HG02678 (cell line): Measurements from ENCODE around the gene CLDN1.
"Not testable (repeated sequence)": the region's sequence is repeated elsewhere in the genome, so short reads cannot be mapped to it uniquely, and the experiment has no call there.

ENCODE experiments used
- ATAC-seq: cut with Tn5 transposase; IDR thresholded peaks from one replicate; pipeline ENCODE4 v1.9.1; 2021; ENCODE audit warnings: mild to moderate bottlenecking, moderate library complexity; ENCODE audit not compliant: unreplicated experiment

The CLDN1 gene

GRCh38 chr3:190301591-190301990, 20.7 kb downstream of the CLDN1 start:
- no peak for ATAC-seq

DNA sequence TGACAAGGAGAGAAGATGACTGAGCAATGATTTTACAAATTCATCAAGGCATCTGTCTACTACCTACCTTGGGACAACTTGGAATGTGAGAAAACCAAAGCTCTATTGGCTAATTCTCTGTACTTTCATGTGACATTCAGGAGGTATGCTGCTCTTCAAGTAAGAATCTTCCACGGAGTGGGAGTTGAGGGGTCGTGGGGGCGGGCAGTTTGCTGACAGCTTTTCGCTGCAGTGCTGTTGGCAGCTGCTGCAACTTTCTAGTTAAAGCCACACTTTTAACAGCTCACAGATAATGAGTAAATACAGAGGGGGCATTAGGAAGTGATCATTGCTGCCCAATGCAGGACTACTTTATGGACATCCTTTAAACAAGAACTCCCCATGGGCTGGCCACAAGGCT, 22.3 kb downstream of the CLDN1 start:
- no peak for ATAC-seq

DNA sequence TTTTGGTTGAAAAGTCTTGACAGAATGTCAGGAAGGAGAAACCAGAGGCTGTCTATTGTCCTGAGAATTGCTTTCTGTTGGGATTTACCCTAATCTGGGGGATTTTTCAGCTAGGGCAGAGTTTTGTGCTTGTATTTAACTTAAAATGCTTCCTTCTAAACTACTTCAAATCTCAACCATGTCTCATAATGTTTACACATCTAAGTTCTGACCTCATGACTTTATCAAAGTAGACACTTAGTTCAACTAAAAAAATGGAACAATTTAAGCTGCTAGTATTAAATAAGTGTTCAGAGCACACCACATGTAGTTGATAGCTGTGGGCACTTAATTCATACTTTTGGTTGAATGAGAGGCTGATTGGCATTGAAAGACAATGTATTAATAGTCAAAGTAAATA, 28.2 kb downstream of the CLDN1 start:
- ATAC-seq, result no peak

- no peak for ATAC-seq
Observed at GRCh38 chr3:190293621-190294020, 28.6 kb downstream of the CLDN1 start.

DNA sequence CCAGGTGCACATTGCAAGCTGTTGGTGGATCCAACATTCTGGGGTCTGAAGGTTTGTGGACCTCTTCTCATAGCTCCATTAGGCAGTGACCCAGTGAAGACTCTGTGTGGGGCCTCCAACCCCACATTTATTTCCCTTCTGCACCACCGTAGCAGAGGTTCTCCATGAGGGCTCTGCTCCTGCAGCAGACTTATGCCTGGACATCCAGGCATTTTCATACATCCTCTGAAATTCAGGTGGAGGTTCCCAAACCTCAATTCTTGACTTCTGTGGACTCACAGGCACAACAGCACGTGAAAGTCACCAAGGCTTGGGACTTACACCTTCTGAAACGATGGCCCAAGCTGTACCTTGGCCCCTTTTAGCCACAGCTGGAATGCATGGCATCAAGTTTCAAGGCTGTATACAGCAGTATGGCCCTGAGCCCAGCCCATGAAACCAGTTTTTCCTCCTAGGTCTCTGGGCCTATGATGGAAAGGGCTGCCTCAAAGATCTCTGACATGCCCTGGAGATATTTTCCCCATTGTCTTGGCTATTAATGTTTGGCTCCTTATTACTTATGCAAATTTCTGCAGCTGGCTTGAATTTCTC, 30.2 kb downstream of the CLDN1 start:
- no peak for ATAC-seq

GRCh38 chr3:190289989-190290388, 32.3 kb downstream of the CLDN1 start:
- ATAC-seq, result no peak

DNA sequence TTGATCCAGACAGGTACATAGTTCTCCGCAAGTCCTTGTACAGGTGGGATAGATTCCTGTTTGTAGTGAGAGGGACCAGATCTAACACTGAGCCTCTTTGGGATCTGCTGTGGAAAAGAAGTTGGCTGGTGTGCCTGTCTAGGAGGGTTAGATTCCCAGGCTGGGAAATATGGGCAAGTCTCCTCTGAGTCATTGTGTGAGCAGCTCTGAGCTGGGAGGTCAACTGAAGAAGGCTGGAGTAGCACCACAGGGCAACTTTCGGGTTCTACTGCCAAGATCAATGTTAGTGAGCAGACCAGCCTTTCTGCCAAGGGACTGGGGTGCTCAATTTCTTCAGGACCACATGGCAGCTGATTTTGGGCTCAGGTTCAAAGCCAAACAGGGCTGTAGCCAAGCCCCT, 33.4 kb downstream of the CLDN1 start:
- no peak for ATAC-seq

DNA sequence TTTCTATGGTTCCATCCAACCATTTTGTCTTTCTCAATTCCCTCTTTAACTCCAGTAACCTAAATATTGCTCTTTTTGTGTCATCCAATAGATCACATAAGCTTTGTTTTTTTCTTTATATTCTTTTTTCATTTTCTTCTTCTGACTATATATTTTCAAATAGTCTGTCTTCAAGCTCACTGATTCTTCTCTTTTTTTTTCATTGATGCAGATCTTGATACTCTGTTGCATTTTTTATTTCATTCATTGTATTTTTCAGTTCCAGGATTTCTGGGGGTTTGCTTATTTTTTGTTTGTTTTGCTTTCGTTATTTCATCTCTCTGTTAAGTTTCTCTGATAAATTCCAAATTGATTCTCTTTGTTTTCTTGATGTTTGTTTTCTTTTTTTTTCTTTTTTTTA, 36.2 kb downstream of the CLDN1 start:
- no peak for ATAC-seq

DNA sequence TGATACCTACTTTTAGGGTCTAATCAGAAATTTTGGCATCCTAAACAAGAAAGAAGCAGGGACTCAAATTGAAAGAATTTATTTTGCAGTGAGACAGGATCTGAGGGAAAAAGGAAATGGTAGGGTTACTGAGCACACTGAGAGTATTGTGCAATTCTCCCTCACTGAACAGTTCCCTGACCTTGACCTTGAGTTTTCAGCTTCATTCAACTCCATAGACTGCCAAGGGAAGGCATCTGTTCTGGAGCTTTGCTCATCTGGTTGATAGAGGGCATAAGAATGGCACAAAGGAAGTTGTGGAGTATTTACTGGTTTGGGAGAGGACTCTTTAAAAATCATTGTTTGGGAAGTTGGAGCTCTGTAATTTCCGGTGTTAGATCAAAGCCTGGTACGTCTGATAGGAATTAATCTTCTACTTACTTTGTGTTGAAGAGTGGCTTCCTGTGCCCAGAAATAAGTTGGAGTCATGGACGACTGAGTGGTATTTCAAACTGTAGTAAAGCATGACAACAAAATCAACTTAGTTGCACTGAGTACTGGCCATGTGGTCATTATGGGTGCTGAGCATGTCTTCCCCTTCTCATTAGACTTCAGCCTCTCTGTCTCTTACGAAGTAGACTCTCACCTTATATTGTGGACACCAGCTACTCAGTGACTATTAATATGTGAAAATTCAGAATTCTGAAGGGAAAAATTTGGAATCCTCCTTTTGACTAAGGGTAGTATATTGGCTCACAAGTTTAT, 40.8 kb downstream of the CLDN1 start:
- no peak for ATAC-seq

- no peak for ATAC-seq
Observed at GRCh38 chr3:190279690-190280089, 42.6 kb downstream of the CLDN1 start.

GRCh38 chr3:190272747-190273146, 49.5 kb downstream of the CLDN1 start:
- no peak for ATAC-seq

DNA sequence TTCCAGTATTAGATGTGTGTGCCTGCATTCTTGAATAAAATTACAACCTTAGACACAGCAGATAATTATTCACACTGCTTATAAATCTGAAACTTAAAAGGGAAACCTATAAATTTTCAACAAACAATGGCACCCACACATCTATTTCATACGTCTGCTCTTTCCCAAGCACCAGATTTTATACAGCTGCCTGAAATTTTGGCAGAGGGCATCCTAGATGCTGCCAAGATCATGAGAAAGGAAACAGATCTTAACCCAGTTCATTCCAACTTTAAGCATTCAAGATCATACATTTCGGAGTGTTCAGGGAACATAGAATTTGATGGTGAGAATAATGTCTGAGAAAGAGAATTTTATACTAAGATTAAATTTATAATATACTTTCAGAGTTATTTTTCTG, 53.1 kb downstream of the CLDN1 start:
- no peak for ATAC-seq

GRCh38 chr3:190267464-190267863, 54.8 kb downstream of the CLDN1 start:
- not testable (repeated sequence) for ATAC-seq

GRCh38 chr3:190266913-190267290, 55.3 kb downstream of the CLDN1 start:
- no peak for ATAC-seq

GRCh38 chr3:190266265-190266912, 55.9 kb downstream of the CLDN1 start:
- ATAC-seq, result no peak

GRCh38 chr3:190265796-190266195, 56.5 kb downstream of the CLDN1 start:
- ATAC-seq, result no peak

- no peak for ATAC-seq
Observed at GRCh38 chr3:190265126-190265525, 57.1 kb downstream of the CLDN1 start.

DNA sequence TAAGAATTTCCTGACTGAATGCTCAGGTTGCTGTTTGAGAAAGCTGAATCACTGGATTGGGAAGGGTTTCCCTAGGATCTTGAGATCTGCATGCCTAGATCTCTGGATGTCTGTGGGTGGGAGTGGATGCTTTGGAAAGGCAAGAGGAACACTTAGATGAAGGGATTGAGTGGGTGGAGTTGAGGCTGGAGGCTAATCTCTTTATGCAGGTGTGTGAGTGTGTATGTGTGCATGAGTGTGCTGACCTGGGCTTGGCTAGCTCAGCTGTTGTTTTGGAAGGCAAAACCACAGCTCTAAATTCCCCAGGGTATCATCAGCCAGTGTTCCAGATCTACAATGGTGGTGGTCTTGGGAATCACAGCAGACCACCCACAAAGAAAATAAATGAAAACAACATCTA, 60.5 kb downstream of the CLDN1 start:
- no peak for ATAC-seq

DNA sequence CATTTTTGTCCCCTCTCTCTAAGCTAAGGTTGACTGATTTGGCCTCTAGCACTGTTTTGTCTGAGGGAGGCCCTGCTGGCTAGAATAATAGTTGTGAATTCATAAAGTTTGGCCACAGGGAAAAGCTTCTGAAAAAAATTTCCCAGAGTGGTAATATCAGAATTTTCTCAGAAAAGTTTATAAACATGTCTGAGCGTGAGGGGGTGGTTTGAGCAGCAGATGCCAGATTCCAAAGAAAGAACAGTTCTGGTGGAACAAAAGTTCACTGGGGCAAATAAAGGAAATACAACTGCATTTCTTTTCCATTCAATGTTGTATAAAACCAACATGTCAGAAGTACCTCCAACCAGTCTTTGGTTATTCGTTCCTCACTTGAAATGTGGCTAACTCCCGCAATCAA, 61.2 kb downstream of the CLDN1 start:
- ATAC-seq, result no peak

DNA sequence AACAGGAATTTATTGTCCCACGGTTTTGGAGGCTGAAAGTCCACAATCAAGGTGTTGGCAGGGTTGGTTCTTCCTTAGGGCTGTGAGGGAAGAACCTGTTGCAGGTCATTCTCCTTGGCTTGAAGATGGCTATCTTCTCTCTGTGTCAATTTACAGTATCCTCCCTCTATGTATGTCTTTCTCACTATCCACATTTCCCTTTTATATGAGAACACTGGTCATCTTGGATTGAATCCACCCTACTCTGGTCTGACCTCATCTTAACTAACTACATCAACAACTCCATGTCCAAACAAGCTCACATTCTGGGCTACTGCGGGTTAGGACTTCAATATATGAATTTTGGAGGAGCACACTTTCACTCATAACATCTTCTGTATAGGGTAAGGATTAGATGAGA, 61.9 kb downstream of the CLDN1 start:
- ATAC-seq, result no peak

DNA sequence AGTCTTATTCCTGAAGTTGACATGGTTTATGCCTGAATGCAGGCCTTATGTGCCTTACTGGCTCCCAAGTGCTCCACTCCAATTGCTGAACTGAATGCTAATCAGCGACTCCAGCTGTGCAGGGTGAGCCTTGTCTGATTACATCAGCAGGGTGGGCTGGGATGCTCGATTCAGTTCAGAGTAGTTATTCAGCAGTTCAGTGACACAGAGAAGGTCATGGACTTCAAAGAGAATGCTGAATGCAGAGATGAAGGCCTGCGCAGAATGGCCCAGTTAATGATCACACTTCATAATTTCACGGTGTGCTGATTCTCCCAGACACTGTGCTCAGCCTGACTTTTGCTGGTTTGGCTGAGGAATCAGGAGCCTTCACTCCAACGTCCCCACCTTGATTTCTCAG, 63.6 kb downstream of the CLDN1 start:
- ATAC-seq, result no peak
